GM18511 (cell line): ENCODE data around the gene ARSA.
"Not testable (repeated sequence)": the region's sequence is repeated elsewhere in the genome, so short reads cannot be mapped to it uniquely, and the experiment has no call there.

Experiments
- ATAC-seq: cut with Tn5 transposase; IDR thresholded peaks from one replicate; pipeline ENCODE4 v1.9.1; 2021; ENCODE audit warnings: mild to moderate bottlenecking, moderate library complexity; ENCODE audit not compliant: unreplicated experiment

Gene ARSA

DNA sequence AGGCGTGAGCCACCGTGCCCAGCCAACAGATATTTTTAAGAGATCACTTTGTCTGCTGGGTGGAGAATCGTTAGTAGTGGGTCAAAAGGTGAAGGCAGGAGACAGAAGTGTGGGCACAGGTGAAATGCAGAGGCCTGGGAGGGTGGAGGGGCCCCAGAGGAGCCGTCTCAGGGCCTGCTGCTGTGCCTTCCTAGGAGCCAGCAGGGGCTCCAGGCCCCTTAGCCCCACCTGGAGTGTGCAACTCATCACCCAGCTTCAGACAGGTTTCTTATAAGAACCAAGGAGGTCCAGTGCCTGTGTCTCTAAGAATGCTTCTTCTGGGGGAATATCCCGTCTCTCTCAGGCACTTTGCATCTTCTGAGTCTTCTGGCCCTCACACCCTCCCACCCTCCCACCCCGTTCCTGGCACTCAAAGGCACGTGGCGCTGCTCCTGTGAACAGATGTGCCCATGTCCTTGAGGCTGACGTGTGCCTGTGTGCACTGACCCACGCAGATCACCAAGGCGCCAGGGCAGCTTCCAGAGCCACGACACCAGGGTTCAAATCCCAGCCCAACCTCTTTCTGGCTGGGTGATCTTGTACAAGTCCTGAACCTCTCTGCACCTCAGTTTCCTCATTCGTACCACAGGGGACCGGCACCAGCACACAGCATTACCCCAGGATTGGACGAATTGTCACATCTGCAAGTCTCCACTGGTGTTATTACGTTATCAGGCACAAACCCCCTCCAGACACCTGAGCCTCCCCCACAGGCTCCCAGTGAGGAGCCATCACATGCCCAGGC lies 3.4 kb downstream of the ARSA start:
- no peak for ATAC-seq

DNA sequence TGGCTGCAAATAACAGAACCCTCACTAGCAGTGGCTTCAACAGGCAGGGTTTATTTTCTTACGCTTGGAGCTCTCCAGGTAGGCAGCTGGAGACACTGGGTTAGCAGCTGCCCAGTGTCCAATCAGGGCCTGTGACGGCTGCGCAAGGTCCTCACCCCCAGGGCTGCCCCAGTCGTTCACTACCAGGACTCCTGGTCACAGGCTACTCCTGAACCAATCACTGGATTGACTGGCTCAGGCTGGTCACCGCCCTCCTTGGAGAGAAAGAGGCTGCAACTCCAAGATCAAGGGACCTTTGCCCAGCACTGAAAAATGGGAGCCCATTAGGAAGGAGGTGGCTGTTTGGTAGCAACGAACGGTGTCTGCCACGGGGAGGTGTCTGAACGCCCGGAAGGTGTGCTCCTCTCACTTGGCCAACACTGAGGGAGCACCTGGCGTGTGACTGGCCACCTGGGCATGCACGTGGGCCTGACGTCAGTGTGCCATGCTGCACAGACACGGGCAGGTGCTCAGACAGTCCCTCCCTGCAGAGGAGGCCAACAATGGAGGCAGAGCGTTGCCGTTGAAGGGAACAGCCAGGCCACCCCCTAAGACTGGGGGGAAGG lies 5.1 kb downstream of the ARSA start:
- ATAC-seq = no peak

DNA sequence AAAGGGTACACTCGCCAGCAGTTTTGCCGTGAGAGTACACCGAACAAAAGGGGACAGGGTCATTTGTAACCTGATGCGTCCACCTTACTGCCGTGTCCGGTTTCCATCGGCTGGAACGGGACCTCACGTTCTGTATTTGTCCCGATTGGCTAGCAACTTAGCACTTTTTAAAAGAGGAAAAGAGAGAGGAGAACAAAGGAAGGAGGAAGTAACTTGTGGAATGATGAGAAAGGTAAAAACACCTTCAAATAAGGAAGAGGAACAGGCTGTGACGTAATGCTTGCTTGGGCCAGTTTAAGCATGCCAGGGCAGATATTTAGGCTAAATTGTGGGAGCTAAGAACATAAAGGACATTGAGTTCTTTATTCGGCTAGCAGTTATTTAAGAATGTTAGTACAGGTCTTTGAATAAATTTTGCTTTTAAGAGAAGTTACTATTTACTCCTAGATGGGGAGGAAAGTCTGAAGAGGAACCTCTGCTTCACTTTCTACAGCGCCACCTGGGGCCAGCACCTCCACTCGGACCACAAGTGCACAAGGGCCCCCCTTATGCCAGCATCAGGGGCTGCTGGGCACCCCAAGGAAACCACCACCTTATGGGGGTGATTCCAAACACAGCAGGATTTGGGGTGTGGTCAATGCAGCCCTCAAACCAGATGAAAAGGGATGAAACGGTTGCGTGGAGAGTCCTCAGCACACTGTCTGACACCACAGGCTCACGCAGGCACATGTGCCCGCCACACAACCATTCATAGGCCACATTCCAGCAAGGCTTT lies 5.8 kb downstream of the ARSA start:
- no peak for ATAC-seq

DNA sequence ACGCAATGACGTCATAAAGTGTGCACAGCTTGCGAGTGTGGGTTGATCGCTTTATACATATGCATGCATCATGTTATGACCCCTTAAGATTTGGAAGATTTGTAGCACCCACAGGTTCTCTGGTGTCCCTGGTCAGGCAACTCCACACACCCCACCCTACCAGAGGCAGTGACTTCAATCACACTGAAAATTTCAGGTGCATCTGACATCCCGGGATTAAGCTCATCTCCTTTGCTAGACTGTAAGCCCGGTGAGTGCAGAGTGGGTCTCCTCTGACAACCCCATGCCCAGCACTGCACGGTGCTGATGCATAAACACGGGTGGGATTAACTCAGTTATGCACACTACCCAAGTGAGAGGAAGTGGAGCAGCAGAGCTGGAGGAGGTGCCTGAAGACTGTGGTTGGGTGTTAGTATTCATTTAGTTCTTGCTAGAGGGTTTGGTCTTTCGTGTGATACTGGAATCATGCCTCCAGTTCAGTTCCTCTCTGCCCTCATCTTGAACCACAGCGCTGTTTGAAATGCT lies 6.5 kb downstream of the ARSA start:
- ATAC-seq = peak; percentile 51

DNA sequence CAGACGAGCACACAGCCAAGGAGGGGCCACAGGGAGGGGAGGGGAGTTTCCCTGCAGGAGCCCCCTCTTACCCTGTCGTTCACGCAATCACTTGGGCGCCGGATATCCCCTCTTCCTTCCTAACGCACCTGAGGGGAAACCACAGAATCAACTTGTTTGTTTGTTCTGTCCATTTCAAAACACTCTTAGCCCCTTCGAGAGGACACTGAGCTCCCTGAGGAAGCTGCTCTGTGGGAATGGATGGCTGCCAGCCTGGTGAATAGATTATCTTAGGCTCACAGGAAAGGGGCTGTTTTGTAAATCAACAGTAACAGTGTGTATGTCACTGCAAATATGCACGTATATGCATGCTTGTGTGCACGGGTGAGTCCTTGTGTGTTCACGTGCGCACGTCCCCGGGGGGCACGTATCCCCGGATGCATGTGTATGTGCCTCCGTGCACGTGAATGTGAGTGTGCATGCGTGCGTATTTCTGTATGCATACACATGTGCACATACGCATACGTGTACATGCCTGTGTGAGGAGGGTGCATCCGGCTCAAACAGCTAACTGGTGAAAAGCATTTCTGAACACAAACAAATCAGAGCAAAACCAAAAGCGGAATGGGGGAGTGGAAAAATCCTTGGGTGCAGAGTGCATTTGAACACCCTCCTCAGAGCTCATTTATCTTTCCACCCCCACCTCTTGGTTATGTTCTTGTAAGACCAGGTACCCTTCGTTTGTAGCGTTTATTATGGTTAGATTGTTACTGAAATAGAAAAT lies 7.2 kb downstream of the ARSA start:
- peak; percentile 68 for ATAC-seq

DNA sequence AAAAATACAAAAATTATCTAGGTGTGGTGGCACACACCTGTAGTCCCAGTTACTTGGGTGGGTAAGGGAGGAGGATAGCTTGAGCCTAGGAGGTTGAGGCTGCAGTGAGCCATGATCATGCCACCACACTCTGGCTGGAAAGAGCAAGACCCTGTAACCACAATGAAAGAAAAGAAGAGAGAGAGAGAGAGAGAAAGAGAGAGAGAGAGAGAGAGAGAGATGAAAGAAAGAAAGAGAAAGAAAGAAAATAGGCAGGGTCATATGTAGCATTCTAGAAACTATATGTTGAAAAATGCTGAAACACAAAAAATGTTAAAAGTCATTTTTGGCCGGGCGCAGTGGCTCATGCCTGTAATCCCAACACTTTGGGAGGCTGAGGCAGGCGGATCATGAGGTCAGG lies 13.7 kb downstream of the ARSA start:
- not testable (repeated sequence) for ATAC-seq

DNA sequence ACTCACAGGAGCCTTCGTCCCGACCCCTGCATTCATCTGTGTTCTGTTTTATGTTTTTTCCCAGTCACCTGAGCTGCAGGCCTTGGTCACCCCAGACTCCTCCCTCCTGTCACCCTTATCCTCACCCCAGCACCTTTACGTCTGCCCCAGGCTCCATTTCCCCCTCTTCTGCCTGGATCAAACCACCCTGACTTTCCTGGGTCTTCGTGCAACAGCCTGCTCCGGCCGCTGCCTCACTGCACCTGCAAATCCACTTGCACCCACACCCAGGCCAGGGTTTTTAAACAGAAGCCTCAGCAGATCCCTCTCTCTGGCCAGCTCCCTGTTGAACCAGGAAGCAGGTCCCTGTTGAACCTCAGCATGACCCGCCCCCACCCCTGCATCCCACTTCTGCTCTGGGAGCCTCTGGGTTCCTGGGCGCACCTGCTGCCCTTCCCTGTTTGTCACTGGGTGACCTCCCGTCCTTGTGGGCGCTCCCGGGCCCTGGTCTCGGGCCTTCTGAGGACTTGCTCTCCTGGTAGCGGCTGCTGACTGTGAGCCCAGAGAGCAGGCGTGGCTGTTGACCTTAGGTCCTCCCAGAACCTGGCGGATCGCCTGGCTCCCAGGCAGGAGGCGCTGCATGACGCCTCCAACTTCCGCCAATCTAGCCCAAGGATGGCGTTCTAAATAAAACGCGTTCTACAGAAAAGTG lies 14.5 kb downstream of the ARSA start:
- no peak for ATAC-seq

DNA sequence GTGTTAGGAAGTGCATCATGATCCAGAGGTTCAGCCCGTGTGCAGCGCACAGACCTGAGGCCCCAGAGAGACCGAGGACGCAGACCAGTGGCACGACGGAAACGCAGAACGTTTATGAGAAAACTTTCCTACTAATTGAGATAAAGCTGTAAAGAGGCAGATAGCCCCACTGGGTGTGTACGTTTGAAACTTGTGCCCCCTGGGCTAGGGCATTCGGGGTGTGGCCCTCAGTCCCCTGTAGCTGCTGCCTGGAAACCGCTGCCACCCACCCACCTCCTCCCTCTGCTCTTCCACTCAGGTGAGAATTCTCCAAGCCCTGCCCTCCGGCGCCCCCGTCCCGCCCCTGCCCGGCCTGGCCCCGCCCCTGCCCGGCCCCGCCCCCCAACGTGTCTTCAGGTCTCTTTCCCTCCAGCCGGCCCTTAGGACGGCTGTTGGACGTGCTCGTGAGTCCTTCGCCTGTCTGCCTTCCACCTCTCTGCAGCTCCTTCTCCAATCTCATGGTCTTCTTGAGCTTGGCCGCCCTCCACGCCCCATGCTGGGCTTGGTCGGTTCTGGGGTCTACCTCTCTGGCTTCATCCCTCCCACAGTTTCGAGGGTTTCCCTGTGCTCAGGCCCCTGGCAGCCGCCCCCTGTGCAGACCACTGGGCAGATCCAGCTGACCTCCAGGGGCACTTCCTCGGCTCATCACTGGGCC lies 15.3 kb downstream of the ARSA start:
- ATAC-seq = no peak

DNA sequence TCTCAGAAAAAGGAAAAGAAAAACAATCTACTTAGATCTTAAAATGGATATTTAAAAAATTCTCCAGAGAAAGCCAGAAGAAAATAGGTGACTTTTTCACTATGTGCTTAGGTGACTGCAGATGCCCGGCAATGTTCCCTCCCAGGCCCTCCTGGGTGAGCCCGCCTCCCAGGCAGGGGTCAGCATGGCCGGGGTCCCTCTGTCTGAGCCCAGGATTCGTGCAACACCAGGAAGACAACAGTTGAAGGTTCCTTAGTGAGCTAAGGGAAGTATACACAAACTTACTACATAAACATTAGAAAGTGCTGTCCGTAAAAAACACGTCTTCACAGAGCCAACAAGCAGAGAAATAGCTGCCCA lies 15.8 kb downstream of the ARSA start:
- ATAC-seq = no peak

DNA sequence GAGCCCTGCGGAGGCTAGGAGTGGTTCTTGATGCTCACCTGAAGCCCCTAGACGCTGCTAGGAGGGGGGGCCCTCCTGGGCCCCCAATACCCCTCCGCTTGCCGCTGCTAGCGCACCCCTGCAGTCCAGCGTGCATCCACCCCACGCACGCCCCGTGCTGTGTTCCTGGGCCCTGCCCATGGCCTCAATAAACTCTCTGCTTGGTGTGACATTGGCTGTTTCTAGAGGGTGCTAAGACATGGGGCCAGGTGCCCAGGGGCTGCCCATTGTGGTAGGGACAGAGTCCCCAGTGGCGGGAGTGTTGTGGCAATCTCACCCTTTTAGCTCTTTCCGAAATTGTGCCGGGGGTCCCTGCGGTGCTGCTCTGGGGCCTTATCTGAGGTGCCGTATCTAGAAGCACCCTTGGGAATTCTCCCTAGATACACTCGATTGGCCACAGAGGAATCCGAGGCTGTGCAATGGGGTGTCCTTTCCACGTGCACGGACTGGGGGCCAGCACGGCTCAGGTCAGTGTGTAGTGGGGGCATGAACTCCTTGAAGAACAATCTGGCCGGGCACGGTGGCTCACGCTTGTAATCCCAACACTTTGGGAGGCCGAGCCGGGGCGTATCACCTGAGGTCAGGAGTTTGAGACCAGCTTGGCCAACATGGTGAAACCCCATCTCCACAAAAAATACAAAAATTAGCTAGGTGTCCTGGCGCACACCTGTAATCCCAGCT lies 16.5 kb downstream of the ARSA start:
- ATAC-seq = no peak

DNA sequence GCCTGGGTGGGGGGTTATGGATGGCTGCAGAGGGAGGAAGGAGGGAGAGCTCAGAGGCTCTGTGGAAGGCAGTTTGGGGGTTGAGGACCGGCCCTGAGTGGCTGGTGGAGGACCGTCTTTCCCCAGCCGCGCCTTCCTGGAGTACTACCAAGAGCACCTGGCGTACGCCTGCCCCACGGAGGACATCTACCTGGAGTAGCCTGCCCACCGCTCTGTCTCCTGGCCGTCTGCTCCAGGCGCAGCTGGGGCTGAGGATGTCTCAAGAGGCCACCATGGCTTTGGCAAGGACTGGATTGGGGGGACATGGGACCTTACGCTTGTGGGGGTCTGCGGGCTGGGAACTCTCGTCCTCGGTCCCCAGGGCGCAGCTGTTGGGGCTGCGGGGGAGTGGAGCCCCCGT lies 17.4 kb downstream of the ARSA start:
- ATAC-seq = no peak

DNA sequence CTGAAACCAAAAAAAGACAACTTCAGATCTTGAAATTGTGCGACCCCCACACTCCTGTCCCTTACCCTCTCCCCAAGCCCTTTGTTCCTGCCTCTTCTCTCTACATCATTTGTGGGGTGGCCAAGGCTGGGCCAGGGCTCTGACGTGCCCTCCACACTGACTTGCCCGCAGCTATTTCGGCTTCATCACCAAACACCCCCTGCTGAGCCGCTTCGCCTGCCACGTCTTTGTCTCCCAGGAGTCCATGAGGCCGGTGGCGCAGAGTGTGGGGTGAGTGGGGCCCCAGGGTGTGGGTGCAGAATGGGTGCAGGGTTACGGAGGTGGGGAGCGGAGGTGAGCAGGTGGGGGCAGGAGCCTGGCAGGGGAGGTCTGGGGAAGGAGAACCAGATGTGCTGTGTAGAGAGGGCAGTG lies 17.9 kb downstream of the ARSA start:
- ATAC-seq = no peak

DNA sequence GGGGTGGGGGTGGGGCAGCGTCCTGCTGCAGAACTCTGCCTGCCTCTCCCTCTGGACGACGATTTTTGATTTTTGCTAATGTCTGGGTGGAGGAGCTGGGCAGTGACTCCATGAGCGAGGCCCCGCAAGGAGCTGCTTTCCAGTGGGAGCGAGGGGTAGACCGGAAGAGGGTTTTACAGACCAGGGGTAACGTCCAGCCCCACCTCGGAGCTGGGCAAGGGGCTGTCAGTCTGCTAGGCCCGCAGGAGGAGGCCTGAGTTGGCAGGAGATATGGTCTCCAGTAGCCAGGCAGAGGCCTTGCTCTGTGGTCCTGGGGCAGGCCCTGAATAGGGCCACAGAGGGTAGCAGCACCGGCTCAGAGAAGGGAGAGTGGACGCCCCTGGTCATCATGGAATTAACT lies 18.4 kb downstream of the ARSA start:
- no peak for ATAC-seq

DNA sequence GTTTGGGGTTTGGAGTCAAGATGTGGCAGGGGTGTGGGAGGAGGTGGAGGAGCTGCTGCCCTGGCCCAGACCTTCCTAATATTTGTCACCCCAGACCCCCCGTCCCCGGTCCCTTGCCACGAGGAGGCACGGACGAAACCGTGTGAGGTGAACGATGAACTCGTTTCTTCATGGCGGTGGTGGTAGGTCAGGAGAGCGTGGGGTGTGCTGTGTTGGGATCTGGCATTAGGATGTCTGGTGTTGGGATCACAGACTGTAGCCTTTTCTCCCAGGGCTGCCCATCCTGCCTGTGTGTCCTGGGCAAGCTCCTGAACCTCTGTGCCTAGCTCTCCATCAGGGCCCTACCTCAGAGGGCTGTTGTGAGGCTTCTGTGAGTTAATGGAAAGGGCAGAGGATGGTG lies 19.0 kb downstream of the ARSA start:
- no peak for ATAC-seq

DNA sequence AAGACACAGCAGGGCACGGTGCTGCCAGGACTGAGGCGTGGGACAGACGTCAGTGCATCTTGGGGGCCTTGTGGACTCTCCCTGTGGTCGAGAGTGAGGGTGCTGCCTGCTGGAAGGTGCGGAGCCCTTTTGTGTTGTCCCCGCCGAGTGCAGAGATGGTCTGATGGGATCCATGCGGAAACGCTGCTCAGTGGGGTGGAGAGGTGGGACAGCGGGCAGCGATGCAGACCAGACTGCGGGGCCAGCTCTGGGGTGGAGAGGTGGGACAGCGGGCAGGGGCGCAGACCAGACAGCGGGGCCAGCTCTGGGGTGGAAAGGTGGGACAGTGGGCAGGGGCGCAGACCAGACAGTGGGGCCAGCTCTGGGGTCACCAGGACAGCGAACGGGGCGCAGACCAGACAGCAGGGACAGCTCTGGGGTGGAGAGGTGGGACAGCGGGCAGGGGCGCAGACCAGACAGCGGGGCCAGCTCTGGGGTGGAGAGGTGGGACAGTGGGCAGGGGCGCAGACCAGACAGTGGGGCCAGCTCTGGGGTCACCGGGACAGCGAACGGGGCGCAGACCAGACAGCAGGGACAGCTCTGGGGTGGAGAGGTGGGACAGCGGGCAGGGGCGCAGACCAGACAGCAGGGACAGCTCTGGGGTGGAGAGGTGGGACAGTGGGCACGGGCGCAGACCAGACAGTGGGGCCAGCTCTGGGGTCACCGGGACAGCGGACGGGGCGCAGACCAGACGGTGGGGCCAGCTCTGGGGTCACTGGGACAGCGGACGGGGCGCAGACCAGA lies 19.7 kb downstream of the ARSA start:
- not testable (repeated sequence) for ATAC-seq

DNA sequence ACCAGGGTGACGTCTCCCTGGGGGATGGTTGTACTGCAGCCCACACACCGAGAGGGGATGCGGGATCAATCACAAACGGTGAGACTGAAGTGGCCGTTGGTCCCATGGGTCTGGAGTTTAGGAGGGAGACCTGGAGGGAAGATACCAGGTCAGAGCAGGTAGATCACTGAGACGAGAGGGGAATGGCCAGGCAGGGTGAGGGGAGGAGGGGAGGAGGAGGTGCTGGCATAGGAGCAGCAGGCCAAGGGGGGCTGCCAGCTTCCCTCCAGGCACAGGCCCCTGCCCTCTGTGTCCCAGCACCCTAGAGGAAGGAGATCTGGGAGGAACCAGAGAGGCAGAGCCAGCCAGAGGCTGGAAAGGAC lies 20.3 kb downstream of the ARSA start:
- ATAC-seq = no peak

DNA sequence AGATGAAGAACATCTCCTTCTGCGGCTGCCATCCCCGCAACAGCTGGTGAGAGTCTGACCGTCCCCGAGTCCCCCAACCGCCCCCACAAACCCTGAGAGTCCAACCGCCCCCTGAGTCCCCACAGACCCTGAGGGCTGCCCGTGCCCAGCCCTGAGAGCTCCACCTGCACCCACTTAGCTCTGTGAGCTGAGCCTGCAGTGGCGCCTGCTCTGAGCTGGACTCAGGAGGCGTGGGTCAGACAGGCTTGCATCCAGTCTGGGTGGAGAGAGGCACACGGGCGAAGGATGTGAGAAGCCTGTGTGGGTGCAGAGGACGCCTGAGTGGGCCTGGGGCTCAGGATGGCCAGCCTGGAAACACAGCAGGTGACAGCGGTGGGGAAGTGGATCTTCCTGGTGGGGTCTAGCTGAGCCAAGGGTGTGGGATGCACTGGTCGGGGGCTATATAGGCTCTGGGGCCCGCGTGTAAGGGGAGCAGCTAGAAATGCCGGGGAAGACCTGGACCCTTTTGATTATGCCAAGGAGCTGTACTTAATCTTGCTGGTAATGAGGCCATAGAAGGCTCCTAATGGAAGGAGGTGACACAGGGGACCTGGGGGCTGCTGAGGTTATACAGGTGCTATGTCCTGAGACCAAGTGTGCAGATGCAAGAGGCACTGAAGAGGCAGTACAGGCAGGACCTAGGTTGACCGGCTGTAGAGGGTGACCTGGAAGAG lies 20.9 kb downstream of the ARSA start:
- no peak for ATAC-seq
